HG03460 (cell line): ENCODE results near the gene QSOX2.
"Not testable (repeated sequence)": the region's sequence is repeated elsewhere in the genome, so short reads cannot be mapped to it uniquely, and the experiment has no call there.

Experiments used
- ATAC-seq: cut with Tn5 transposase; IDR thresholded peaks from one replicate; pipeline ENCODE4 v1.9.1; 2021; ENCODE audit not compliant: unreplicated experiment

Gene QSOX2

DNA sequence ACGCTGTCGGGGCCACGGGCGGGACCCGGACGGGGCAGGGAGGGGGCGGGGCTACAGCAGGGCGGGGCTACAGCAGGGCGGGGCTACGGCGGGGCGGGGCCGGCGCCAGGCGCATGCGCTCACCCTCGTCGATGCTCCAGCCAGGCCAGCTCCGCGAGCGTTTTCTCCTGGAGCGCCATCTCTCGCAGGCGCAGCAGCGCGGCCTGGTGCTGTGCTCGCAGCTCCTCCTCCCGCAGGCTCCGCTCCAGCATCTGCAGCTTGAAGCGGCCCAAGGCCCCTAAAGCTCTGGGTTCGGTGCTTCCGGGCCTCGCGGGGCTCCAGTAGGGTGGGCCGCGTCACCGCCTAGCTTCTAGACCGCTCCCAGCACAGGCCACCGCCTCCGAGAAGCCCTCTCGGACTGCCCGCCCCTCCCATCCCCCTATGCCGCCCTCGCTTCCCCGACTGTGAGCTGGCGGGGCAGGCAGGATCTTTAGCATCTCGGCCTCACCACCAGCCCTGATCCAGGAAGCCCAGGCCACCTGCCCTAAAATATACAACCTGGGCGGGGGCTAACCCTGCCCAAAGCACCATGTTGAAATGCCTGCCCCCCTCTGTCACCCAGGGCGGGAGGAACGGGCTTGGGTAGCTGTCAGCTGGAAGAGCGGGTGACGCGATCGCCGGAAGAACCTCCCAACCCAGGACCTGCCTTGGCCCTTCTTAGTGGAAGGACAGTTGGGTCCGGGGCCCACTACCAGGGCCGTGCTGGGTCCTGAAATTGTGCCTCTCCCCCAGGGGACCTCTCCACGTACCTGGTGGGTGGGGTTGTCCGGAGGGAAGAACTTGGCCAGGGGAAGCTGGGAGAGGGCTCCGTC lies 21.9 kb upstream of the QSOX2 start:
- peak; percentile 68 for ATAC-seq

DNA sequence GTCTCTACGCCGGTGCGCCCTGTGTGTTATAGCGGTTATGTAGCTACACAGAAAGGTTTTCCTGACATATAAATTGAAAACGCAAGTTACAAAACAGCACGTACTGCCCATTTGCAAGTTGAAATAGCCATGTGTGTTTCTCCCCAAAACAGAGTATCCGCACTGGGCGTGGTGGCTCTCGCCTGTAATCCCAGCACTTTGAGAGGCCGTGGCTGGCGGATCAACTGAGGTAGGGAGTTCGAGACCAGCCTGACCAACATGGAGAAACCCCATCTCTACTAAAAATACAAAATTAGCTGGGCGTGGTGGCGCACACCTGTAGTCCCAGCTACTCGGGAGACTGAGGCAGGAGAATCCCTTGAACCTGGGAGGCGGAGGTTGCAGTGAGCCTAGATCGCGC lies 21.0 kb upstream of the QSOX2 start:
- ATAC-seq, result not testable (repeated sequence)

DNA sequence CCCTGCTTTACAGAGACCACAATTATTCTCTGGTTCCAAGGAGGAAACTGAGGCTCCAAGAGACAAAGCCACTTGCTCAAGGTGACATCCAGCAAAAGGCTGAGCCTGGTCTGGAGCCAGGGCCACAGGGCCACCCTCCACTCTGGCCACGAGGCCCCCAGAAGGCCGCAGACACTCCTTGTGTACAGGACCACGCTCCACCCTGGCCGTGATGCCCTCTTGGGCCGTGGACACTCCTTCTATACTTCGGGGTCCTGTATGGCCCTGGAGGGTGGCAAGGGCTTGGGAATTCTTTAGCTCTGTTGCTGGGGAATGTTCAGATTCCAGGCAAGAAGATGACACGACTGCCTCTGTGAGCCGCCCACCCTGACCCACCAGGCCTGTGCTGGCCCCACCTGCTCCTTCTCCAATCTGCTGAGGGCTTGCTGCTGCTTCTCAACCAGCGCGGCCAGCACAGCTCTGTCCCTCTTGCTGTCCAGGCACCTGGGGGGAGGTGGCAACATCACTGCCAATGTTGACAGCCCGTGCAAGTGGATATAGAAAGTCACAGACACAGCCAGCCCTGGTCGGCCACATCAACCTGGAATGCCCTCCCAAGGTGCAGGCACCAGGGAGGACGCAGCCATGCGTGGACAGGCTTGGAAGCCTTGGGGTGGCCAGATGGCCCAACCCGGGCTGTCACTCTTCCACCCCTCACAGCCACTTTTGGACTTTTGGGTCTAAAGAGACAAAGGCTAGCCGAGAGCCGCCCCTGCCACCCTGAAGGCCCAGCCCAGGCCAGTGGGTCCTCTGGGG lies 20.1 kb upstream of the QSOX2 start:
- no peak for ATAC-seq

DNA sequence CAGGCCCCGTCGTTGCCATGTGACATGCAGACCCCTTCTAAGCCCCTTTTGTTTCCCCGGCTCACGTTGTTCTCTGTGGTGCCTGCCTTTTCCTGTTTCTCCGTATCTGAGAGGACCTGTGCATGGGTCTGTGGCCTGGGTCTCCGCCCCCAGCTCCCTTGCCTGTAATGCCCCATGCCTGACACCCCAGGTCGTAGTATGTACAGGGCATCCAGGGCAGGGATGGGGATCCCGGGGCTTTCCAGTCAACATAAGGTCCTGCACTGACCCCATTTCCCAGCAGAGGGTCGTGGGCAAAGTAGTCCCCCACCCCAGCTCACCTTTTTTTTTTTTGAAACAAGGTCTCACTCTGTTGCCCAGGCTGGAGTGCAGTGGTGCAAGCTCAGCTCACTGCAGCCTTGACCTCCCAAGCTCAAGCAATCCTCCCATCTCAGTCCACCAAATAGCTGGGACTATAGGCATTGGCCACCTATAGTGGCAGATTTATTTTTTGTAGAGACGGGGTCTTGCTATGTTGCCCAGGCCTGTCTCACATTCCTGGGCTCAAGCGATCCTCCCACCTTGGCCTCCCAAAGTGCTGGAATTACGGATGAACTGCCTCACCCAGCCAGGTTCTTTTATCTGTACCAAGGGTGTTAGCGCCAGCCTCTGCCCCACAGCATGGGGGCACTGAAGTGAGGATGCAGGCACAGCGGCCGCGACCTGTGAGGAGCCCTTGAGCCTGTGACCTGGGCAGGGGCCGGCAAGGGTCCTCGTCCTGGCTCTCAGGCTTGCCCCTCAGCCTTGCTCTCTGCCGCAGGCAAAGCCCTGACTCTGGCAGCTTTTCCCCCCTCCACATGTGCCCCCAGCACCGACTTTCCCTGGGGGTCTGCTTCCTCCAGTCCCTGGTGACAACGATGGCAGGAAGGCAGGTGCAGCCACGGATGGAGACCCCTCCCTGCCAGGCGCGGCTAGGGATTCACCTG lies 19.1 kb upstream of the QSOX2 start:
- no peak for ATAC-seq

DNA sequence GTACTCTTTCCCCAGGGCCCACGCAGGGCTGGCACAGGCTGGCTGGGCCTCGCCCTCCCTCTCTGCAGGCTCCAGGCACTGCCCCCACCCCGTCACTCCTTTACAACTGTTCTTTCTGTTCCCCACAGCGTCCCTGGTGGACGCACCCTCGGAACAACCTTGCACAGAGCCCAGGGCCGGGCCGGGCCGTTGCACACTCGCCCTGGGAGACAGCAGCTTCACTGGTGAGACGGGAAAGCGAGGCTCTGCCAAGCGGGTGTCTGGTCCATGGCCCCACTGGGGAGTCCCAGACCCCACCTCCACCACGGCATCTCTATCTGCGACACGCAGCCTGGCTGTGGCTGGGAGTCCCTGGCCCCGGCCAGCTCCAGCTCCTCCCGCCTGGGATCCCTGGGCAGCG lies 18.4 kb upstream of the QSOX2 start:
- no peak for ATAC-seq

DNA sequence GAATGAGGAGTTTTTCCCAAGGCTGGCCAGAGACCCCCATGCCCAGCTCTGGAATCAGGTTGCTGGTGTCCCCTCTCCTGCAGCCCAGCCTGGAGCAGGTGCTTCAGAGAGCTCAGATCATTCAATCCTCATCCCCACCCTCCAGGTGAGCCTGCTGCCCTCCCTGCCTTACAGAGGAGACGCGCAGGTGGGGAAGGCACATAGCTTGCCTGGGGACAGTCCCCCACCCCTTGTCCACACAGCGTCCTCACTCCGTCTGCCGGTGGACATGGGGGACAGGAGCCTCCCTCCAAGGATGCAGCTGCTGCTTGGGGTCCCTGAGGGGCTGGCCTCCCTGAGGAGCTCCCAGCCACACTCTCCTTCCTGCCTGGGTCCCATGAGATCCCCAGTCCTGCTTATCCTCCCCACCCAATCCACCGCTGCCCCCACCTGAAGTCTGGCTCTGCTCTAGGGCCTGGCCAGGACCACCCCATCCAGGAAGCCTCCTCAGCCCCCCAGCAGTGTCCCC lies 17.1 kb upstream of the QSOX2 start:
- no peak for ATAC-seq

DNA sequence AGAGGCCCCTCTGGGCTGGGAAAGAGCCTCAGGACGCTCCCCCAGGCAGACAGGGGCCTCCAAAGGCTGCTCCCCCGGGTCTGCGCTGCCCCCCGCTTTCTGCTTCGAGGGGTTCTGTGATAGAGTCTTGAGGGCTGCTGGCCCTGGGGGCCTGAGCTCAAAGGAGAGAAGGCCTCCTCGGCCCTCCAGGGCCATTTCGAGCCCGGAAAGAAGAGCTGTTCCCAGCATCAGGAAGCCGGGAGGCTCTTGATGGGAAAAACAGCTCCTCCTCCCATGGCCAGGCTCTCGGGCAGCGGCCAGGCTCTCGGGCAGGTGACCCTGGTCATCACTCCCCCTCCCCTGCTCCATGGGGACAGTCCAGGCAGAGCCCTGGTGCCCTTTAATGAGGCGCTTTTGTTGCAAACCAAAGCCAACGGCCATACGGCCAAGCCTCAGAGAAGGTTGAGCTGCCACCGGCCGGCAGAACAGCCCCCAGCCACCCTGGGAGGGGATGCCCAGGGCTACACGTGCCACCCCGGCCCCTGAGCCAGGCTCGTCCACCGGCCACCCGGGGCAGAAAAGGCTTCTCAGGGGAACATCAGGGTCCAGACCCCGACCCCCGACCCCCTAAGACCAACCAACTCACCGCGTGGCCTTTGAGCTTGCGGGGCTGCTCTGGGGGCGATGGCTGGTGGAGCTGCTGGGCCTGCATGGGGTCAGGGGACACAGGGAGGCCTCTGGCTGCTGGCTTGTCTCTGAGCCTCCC lies 16.2 kb upstream of the QSOX2 start:
- no peak for ATAC-seq

DNA sequence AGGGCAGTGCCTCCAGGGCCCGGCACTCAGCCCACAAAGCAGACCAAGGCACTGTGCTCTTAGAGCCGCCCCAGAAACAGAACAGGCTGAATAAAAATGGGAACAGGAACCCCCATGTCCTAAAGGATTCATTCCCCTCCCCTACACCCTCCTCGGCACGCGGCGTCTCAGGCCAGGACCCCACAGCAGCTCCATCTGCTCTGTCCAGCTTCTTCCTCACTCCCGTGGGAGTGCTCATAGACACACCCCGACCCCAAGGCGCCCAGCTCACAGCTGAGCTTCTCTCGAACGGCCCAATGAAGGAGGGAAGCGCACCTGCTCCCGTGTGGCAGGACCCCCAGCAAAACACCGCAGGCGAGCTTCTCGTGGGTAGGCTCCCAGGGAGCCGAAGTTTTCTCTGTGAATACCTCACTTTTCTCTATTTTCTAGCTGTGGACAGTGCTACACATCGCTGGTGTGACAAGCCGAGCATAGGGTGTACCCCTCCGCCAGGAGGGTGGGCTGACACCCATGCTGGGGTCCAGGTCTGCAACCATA lies 15.4 kb upstream of the QSOX2 start:
- no peak for ATAC-seq

DNA sequence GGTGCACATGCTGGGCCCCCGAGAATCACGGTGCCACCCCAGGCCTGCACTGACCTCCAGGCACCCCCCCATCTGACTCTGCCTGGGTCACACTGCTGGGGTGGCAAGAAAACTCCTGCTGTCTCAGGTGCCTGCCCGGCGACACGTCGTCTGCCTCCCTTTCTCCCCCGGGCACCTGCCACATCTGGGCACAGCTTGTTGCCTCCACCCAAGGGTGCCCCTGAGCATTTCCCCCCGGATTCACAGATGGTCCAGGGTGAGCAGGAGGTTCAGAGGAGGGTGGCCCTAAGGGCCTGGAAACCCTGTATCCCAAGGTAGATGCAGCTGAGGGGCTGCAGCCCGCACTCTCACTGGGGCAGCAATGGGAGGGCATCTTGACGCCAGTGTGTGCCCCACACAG lies 14.9 kb upstream of the QSOX2 start:
- ATAC-seq, result no peak

DNA sequence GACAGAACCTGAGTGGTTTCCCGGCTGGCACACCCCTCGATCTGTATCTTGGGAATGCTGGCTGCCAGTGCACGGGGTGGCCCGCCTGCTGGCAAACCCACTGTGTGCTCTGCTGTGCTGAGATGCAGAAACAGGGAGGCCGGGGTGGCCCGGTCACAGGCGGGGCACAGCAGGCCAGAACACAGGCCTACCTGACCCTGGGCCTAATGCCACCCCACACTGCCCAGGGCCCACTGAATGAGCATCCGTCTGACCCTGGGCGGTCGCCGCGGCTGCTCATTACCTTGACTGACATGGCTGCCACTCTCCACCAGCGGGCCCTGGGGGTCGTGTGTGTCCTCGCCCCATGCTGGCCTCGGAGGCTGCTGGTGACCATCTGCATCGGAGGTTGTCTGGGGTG lies 14.2 kb upstream of the QSOX2 start:
- ATAC-seq, result no peak

DNA sequence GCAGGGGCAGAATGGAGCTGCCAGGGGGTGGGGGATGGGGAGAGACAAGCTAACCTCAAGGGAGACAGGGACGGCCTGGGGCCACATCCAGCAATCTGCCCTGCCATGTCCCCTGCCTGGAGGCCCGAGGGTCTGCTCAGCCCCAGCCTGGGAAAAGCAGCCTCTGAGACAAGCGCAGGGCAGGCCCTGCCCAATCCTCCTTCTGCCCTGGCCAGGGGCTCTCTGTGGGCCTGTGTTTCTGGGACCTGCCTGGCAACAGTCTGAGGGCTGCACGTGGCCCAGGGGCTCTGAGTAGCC lies 13.9 kb upstream of the QSOX2 start:
- no peak for ATAC-seq

DNA sequence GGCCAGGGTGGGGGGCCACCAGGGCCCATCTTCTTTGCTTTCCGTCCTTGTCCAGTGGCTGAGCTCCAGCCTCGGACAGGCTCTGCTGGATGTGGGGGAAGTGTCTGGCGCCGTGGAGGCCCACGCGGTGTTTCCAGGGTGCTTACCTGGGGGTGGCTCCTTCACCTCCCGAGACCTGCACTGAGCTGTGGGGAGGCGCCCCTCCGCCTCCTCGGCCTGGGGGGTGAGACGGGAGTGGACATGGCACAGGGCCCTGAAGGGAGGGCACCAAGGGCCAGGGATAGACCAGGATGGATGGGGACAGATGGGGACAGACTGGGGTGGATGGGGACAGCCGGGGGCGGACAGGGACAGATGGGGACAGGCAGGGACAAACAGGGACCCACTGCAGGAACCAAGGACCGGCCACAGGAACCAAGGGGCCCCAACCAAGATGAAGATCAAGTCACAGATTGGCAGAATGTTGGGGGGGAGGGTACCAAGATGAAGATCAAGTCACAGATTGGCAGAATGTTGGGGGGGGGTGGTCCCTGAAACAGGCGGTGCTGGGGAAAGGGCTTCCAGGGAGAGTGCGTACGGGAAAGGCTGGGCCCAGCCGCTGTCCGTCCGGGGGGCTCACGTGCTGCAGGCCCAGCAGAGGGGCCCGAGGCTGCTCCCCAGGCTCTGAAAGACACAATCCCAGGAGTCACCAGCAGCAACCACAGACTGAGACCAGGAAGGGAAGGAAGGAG lies 13.3 kb upstream of the QSOX2 start:
- ATAC-seq, result no peak

DNA sequence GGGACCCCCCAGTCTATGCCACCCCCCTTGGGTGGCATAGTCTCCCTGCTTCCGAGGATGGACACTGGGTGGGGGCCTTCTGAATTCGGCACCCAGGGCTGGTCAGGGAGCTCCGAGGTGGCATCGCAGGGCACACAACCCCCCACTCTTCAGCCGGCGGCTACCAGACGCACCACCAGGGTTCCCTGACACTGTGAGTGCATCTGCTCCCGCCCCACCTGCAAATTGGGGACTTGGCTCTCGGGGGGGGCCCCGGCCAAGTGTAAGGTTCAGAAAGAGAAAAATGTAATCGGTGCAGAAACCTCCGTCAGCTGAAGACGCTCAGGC lies 12.7 kb upstream of the QSOX2 start:
- no peak for ATAC-seq

DNA sequence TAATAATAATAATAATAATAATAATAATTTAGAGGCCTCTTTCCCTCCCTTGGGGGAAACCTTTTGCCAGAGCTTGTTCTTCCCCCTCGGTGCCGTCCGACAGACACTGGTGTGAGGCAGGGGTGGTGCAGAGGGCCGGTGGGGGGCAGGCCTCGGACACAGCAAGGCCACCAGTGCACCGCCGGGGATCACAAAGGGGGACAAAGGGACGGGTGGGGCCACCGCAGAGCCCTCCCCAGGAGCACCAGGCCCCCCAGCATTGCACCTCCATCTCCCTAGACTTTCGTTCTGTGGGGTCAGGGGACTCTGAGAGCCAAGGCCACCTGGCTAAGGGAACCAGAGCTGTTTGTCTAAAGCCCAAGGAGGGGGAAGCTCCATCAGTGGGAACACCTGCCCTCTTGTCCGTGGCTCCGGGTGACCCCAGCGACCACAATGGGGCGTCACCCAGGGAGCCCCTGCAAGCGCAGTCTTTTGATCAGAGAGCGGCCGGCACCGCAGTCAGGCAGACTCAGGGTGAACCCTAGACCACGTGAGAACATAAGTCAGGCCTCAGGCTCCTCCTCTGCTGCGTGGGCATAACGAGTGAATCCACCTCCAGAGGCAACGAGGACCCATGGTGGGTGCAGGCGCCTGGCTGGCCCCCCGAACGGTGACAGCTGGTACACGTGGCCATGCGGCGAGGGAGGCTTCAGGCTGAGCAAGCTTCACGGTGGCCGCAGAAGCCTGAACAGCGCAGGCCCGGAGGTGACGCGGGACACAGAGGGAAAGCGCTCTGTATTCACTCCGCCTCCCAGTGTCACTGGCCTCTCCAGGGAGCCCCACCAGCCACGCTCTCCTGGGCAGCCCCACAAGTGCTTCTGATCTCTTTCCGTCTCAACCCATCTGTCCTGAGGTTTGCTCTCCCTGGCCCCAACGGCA lies 12.0 kb upstream of the QSOX2 start:
- no peak for ATAC-seq

DNA sequence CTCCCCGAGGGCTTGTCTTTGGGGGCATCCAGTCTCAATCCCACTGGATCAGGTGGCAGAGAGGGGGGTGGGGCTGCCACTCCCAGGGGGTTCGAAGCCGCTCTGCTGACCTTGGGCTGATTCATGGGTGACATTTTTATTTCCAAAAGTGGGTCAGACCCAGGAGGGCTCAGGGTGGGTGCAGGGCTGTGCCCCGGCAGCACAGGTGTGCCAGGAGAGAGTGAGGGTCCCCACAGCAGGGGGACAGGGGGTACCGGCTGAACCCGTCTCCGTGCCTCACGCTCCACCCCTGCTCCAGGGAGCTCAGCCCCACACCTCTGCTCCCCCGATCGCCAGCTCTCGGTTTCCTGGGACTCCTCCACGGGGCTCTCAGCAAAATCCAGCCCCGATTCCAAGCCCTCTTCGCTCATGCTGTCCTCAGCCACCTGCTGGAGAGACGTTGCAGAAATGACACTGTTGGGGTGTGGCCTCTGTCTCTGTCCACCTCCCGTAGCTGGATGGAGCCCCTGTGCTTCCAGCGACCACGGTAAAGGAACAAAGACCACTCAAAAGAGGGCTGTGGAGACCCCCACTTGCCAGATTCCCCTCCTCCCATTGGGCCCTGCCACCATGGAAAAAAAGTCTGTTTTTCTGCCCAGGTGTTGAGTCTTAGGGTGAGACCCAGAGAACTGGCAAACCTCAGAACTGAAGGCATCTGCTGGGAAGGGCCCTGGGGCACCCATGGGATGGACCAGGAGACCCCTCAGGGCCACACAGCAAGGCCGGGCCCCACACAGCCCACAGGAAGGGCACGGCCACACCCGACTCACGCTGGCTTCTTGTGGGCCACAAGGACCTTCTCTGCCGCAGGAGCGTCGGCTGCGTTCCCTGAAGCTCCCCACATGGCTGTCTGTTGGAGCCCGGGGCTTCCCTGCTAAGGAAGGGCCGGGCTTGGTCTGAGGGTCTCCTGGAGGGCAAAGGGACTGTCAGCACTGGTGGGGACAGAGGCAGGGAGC lies 10.6 kb upstream of the QSOX2 start:
- ATAC-seq, result no peak

DNA sequence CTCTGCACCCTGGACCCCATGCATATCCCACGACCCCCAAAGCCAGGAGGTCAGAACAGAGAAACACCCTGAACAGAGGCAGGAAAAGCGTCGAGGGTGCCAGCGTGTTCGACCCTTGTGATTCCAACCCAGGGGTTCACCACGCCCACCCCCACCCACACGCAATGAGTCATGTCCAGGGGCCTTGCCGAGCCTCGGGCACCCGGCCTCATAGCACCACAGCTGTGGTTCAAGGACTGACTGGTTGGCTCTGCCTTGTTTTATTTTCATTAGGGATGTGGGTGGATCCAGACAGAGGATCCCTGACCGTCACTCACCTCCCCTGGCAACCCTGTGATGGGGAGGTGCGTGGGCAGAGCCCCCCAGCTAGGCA lies 9.5 kb upstream of the QSOX2 start:
- ATAC-seq, result no peak

DNA sequence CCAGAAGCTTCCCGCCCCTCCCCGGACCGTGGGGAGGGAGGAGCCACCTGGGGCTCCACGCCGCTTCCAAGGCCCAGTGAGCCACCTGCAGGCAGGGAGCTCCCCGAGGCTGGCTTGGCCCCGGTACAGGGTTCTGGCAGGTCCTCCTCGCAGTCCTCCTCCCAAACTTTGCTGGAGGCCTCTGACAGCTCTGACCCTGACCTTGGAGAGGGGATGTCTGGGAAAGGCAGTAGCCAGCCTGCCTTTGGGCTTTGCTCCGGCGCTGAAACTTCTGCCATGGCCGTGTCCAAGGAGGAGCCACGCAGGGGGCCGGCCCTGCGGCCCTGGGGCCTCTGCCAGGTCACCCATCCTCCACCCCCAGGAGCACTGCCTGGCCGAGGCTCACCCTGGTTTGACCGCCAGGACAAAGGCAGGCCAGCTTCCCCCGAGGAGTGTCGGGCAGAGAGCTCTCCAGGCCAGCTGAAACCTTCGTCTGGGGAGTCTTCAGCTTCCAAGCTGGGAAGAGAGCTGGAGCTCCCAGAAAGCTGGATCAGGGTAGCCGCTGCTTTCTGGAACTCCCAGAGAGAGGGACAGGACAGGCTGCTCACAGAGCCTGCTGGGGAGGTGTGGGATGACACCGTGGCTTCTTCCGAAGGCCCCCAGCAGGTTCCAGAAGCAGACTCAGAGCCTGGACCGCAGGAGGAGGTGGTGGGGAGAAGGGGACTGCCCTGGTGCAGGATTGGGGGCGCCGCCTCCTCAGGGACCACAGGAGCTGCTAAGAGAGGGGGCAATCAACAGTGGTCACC lies 9.0 kb upstream of the QSOX2 start:
- ATAC-seq, result no peak
